ENCODE data around the gene ZFYVE26. TPM values are rescaled to one million over a fixed set of nuclear protein-coding genes. Genes with fewer than 3 reads are reported as not detected.
A peak's percentile ranks its signal among the peaks of the same experiment; 100 is the strongest.
"Not testable (repeated sequence)": the region's sequence is repeated elsewhere in the genome, so short reads cannot be mapped to it uniquely, and the experiment has no call there.

The ZFYVE26 gene
- total RNA-seq, 1 donor = 24.3 TPM

- H3K9me3 ChIP-seq (ENCODE audit: low read depth, low read length) = no peaks in the 10 kb centered on the region
- no peaks in the 10 kb centered on the region for H3K27me3 ChIP-seq (ENCODE audit: insufficient read depth, low read length)
- H3K4me3 ChIP-seq (ENCODE audit: low read length) = no peak overlapping the region
- peaks cover 42% of the 10 kb centered on the region for H3K4me1 ChIP-seq (ENCODE audit: insufficient read depth, low read length)
These were observed 4.7 kb upstream of the ZFYVE26 start for GRCh38 chr14:67821121-67821520.

DNA sequence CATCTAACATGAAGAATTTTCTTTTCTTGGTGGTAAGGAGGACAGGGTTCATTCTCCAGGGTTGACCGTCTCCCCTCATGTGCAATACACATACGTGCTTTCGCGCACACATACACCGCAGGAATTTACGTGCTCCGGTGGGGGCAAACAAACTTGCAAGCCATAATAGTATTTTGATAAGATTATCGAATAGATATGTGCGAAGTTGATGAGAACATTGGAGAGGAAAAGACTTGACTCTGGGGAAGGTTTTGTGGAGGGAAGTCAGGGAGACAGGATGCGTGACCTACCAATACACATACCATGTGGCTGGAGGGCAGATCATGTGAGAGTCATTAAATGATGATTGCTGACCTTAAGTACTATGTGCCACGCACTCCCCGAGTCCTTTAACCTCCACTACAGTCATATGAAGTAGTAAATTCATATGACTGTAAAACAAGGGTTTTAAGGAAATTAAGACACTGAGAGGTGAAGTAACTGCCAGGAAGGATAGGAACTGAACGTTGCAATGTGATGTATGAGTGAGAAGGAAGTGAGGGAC lies 4.1 kb upstream of the ZFYVE26 start:
- H3K4me3 ChIP-seq (ENCODE audit: low read length) = peak overlapping the region; percentile 94
- no peaks in the 10 kb centered on the region for H3K27me3 ChIP-seq (ENCODE audit: insufficient read depth, low read length)
- H3K9me3 ChIP-seq (ENCODE audit: low read depth, low read length) = no peaks in the 10 kb centered on the region
- peaks cover 48% of the 10 kb centered on the region for H3K4me1 ChIP-seq (ENCODE audit: insufficient read depth, low read length)

GRCh38 chr14:67819563-67820421 lies 3.4 kb upstream of the ZFYVE26 start, which contains the start of gene RAD51B:
Gene RAD51B, plus strand, starts transcription at chr14:67819779.
- no peaks in the 10 kb centered on the region for H3K9me3 ChIP-seq (ENCODE audit: low read depth, low read length)
- no peaks in the 10 kb centered on the region for H3K27me3 ChIP-seq (ENCODE audit: insufficient read depth, low read length)
- H3K4me1 ChIP-seq (ENCODE audit: insufficient read depth, low read length) = peaks cover 55% of the 10 kb centered on the region
- peak within 1 kb of the TSS; percentile 94 for H3K4me3 ChIP-seq (ENCODE audit: low read length)

DNA sequence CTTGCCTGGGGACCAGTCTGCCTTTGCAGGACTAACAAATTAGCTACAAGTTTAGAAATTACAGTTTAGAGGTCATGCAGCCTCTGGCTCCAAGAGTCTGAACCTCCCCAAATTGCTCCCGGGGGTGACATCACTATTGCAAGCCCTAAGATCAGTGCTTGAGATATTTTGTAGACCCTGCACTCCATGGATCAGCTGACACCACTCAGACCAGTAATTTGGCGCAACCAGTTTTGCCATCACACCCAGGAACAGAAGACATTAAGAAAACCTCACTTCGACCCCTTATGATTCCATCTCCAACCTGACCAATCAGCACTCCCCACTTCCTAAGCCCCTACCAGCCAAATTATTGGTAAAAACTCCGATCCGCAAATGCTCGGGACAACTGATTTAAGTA lies 2.1 kb upstream of the ZFYVE26 start:
- peaks cover 56% of the 10 kb centered on the region for H3K4me1 ChIP-seq (ENCODE audit: insufficient read depth, low read length)
- not testable (repeated sequence) for H3K9me3 ChIP-seq (ENCODE audit: low read depth, low read length); H3K4me3 ChIP-seq (ENCODE audit: low read length); H3K27me3 ChIP-seq (ENCODE audit: insufficient read depth, low read length)

GRCh38 chr14:67817750-67818438 lies 1.5 kb upstream of the ZFYVE26 start:
- no peak overlapping the region for H3K4me3 ChIP-seq (ENCODE audit: low read length)
- no peaks in the 10 kb centered on the region for H3K9me3 ChIP-seq (ENCODE audit: low read depth, low read length)
- H3K4me1 ChIP-seq (ENCODE audit: insufficient read depth, low read length) = peaks cover 56% of the 10 kb centered on the region
- no peaks in the 10 kb centered on the region for H3K27me3 ChIP-seq (ENCODE audit: insufficient read depth, low read length)

- peaks cover 47% of the 10 kb centered on the region for H3K4me1 ChIP-seq (ENCODE audit: insufficient read depth, low read length)
- H3K4me3 ChIP-seq (ENCODE audit: low read length) = peak overlapping the region; percentile 78
- no peaks in the 10 kb centered on the region for H3K27me3 ChIP-seq (ENCODE audit: insufficient read depth, low read length)
- no peaks in the 10 kb centered on the region for H3K9me3 ChIP-seq (ENCODE audit: low read depth, low read length)
These were observed 691 bp downstream of the ZFYVE26 start for GRCh38 chr14:67815573-67816225.

GRCh38 chr14:67814821-67815220 lies 1.6 kb downstream of the ZFYVE26 start:
- Histone ChIP-seq H3K4me3 (ENCODE audit: low read length) (no peak overlapping the region), H3K9me3 (ENCODE audit: low read depth, low read length) (no peaks in the 10 kb centered on the region), H3K4me1 (ENCODE audit: insufficient read depth, low read length) (peaks cover 39% of the 10 kb centered on the region), H3K27me3 (ENCODE audit: insufficient read depth, low read length) (no peaks in the 10 kb centered on the region)

GRCh38 chr14:67806246-67806645 lies 10.1 kb downstream of the ZFYVE26 start:
- Histone ChIP-seq H3K9me3 (ENCODE audit: low read depth, low read length) (no peaks in the 10 kb centered on the region), H3K4me3 (ENCODE audit: low read length) (no peak overlapping the region), H3K27me3 (ENCODE audit: insufficient read depth, low read length) (no peaks in the 10 kb centered on the region), H3K4me1 (ENCODE audit: insufficient read depth, low read length) (no peaks in the 10 kb centered on the region)

DNA sequence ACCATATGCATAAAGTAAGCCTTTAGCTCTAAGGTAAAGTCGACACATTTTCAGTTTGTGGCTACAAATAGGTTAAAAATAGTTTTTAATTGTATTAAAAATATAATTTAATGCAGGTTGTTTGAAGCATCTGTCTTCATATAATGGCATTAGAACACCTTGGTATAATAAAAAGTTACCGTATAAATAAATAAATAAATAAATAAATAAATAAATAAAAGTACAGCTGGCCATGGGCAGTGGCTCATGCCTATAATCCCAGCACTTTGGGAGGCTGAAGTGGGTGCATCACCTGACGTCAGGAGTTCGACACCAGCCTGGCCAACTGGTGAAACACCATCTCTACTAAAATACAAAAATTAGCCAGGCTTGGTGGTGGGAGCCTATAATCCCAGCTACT lies 15.6 kb downstream of the ZFYVE26 start:
- Histone ChIP-seq H3K27me3 (ENCODE audit: insufficient read depth, low read length) (no peaks in the 10 kb centered on the region), H3K4me3 (ENCODE audit: low read length) (no peak overlapping the region), H3K9me3 (ENCODE audit: low read depth, low read length) (no peaks in the 10 kb centered on the region), H3K4me1 (ENCODE audit: insufficient read depth, low read length) (no peaks in the 10 kb centered on the region)

- Histone ChIP-seq H3K4me3 (ENCODE audit: low read length) (no peak overlapping the region), H3K9me3 (ENCODE audit: low read depth, low read length) (no peaks in the 10 kb centered on the region), H3K4me1 (ENCODE audit: insufficient read depth, low read length) (no peaks in the 10 kb centered on the region), H3K27me3 (ENCODE audit: insufficient read depth, low read length) (no peaks in the 10 kb centered on the region)
These were observed 17.7 kb downstream of the ZFYVE26 start for GRCh38 chr14:67798731-67799130.

- H3K4me1 ChIP-seq (ENCODE audit: insufficient read depth, low read length) = no peaks in the 10 kb centered on the region
- H3K4me3 ChIP-seq (ENCODE audit: low read length) = no peak overlapping the region
- no peaks in the 10 kb centered on the region for H3K27me3 ChIP-seq (ENCODE audit: insufficient read depth, low read length)
- no peaks in the 10 kb centered on the region for H3K9me3 ChIP-seq (ENCODE audit: low read depth, low read length)
These were observed 28.7 kb downstream of the ZFYVE26 start for GRCh38 chr14:67787673-67788072.

DNA sequence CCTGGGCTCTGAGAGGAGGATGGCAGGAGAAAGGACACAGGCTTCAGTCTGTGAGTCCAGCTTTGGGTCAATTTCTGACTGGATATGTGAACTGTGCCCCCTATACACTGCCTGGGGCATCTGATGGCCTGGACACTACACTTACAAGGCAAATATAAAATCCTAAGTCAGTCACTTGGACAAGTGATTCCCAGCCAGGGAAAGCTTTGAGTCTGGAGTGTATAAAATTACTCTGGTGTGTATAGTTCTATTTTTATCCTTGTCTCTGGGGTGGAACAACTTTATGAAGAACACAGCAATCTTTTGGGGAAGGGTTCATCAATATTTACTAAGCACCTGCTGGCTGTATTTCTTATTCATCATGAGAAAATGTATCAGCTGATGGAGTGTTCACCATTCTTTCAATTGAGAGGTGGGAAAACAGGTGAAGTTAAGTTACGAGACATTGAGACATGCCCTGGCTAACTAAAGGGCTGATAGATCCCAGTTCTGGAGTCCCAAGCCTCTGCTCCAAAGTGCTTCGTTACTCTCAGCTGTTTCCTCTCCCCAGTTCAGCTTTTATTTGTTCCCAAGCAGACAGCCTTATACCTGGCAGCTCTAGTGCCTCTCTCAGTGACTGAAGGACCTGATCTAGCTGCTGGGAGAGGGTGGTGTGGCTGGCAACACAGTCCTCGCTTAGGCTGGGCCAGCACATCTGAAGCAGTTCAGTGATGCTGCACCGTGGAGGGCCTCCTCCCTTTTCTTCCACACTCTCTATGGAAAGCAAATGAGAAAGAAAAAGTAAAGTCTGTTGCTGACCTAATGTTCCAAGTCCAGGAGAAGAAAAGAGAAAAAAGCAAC lies 30.9 kb downstream of the ZFYVE26 start:
- H3K27me3 ChIP-seq (ENCODE audit: insufficient read depth, low read length) = no peaks in the 10 kb centered on the region
- no peaks in the 10 kb centered on the region for H3K9me3 ChIP-seq (ENCODE audit: low read depth, low read length)
- H3K4me3 ChIP-seq (ENCODE audit: low read length) = no peak overlapping the region
- H3K4me1 ChIP-seq (ENCODE audit: insufficient read depth, low read length) = no peaks in the 10 kb centered on the region

- H3K27me3 ChIP-seq (ENCODE audit: insufficient read depth, low read length) = no peaks in the 10 kb centered on the region
- no peaks in the 10 kb centered on the region for H3K9me3 ChIP-seq (ENCODE audit: low read depth, low read length)
- H3K4me1 ChIP-seq (ENCODE audit: insufficient read depth, low read length) = no peaks in the 10 kb centered on the region
- no peak overlapping the region for H3K4me3 ChIP-seq (ENCODE audit: low read length)
These were observed 32.1 kb downstream of the ZFYVE26 start for GRCh38 chr14:67784244-67784823.

DNA sequence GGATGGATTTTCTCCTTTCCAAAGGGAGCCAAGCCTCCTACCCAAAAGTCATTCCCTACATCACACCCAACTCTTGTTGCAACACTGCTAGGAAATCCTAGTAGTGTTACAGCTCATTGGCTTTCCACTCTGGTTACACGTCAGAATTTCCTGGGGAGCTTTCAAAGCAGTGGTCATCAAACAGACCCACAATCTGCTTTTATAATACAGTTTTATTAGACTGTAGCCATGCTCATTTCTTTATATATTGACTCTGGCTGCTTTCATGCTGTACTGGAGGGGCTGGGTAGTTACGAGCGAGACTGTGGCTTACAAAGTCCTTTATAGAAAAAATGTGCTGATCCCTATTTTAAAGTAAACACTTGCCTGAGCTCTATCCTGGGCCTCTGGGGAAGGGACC lies 34.3 kb downstream of the ZFYVE26 start:
- H3K4me3 ChIP-seq (ENCODE audit: low read length) = no peak overlapping the region
- no peaks in the 10 kb centered on the region for H3K4me1 ChIP-seq (ENCODE audit: insufficient read depth, low read length)
- no peaks in the 10 kb centered on the region for H3K9me3 ChIP-seq (ENCODE audit: low read depth, low read length)
- no peaks in the 10 kb centered on the region for H3K27me3 ChIP-seq (ENCODE audit: insufficient read depth, low read length)

All from mononuclear cell (primary cell).